ENCODE data around the gene XPNPEP1.

XPNPEP1 gene

GRCh38 chr10:109892117-109892516, 31.2 kb downstream of the XPNPEP1 start:
- no peak for DNase-seq

- no peak for DNase-seq
Measured at GRCh38 chr10:109891105-109891504, 32.2 kb downstream of the XPNPEP1 start.

GRCh38 chr10:109889867-109890266, 33.4 kb downstream of the XPNPEP1 start:
- no peak for DNase-seq

GRCh38 chr10:109887776-109888175, 35.5 kb downstream of the XPNPEP1 start:
- DNase-seq = no peak

- DNase-seq = no peak
Measured at GRCh38 chr10:109887243-109887642, 36.1 kb downstream of the XPNPEP1 start.

- no peak for DNase-seq
Measured at GRCh38 chr10:109886781-109887140, 36.5 kb downstream of the XPNPEP1 start.

- DNase-seq = no peak
Measured at GRCh38 chr10:109886037-109886780, 37.1 kb downstream of the XPNPEP1 start.

GRCh38 chr10:109883859-109884771, 39.2 kb downstream of the XPNPEP1 start:
- DNase-seq = peak; percentile 6

- no peak for DNase-seq
Measured at GRCh38 chr10:109882251-109883057, 40.9 kb downstream of the XPNPEP1 start.

GRCh38 chr10:109881769-109882057, 41.6 kb downstream of the XPNPEP1 start:
- no peak for DNase-seq

- DNase-seq = no peak
Measured at GRCh38 chr10:109880886-109881768, 42.2 kb downstream of the XPNPEP1 start.

GRCh38 chr10:109877546-109877945, 45.8 kb downstream of the XPNPEP1 start:
- DNase-seq = no peak

- DNase-seq = no peak
Measured at GRCh38 chr10:109875828-109876821, 47.2 kb downstream of the XPNPEP1 start.

GRCh38 chr10:109875151-109875568, 48.2 kb downstream of the XPNPEP1 start:
- no peak for DNase-seq

- DNase-seq = no peak
Measured at GRCh38 chr10:109871476-109871875, 51.8 kb downstream of the XPNPEP1 start.

GRCh38 chr10:109866995-109867635, 56.2 kb downstream of the XPNPEP1 start:
- no peak for DNase-seq

- DNase-seq = no peak
Measured at GRCh38 chr10:109866168-109866994, 56.9 kb downstream of the XPNPEP1 start.

- no peak for DNase-seq
Measured at GRCh38 chr10:109863775-109864174, 59.5 kb downstream of the XPNPEP1 start.

- DNase-seq = no peak
Measured at GRCh38 chr10:109862738-109863137, 60.6 kb downstream of the XPNPEP1 start.

GRCh38 chr10:109862041-109862440, 61.3 kb downstream of the XPNPEP1 start:
- no peak for DNase-seq

Data from NCI-H1417 treated with DMSO at 0.1 percent for 48 hours (cell line).